ENCODE results near the gene ATP2B2. TPM values are rescaled to one million over a fixed set of nuclear protein-coding genes. Genes with fewer than 3 reads are reported as not detected.

The ATP2B2 gene
- total and polyA plus RNA-seq, 12 donors = 0.37 to 3.0 (median 1.6) TPM

- no peak overlapping the region for H3K27ac ChIP-seq
- H3K4me3 ChIP-seq = no peak overlapping the region
- TF ChIP-seq CTCF (IDR thresholded peaks at IDR 0.05) (no peak), POLR2A (IDR thresholded peaks at IDR 0.05) (no peak)
- H3K9me3 ChIP-seq (replicated peaks in 1 of 3) = peaks cover 0 to 16% (median 0%) of the 10 kb centered on the region in 3 donors
- intact Hi-C loops (cut with DNase I) = no loop called here
- no peaks in the 10 kb centered on the region for H3K27me3 ChIP-seq
- 40 to 66% (median 62%) methylated on average over 2 of the region's 2 CpGs for WGBS, 4 donors
- no peaks in the 10 kb centered on the region for H3K36me3 ChIP-seq (replicated peaks in 1 of 2)
- no peaks in the 10 kb centered on the region for H3K4me1 ChIP-seq (replicated peaks in 1 of 2)
- no peak for DNase-seq
Observed at GRCh38 chr3:10389995-10390394, 115.4 kb downstream of the ATP2B2 start.

- H3K4me3 ChIP-seq = no peak overlapping the region
- no peaks in the 10 kb centered on the region for H3K27me3 ChIP-seq
- H3K9me3 ChIP-seq (replicated peaks in 1 of 3) = peaks cover 0 to 16% (median 0%) of the 10 kb centered on the region in 3 donors
- WGBS, 4 donors = 19 to 42% (median 35%) methylated on average over 1 of the region's 1 CpG
- no peak overlapping the region for H3K27ac ChIP-seq
- intact Hi-C loops (cut with DNase I) = no loop called here
- no peak for DNase-seq
- no peaks in the 10 kb centered on the region for H3K4me1 ChIP-seq (replicated peaks in 1 of 2)
- TF ChIP-seq CTCF (IDR thresholded peaks at IDR 0.05) (no peak), POLR2A (IDR thresholded peaks at IDR 0.05) (no peak)
- no peaks in the 10 kb centered on the region for H3K36me3 ChIP-seq (replicated peaks in 1 of 2)
Observed at GRCh38 chr3:10389339-10389738, 116.0 kb downstream of the ATP2B2 start.

GRCh38 chr3:10387881-10388609 is 117.3 kb downstream of the ATP2B2 start:
- H3K27ac ChIP-seq = no peak overlapping the region
- no peaks in the 10 kb centered on the region for H3K27me3 ChIP-seq
- intact Hi-C loops (cut with DNase I) = no loop called here
- no peak for DNase-seq
- no peaks in the 10 kb centered on the region for H3K4me1 ChIP-seq (replicated peaks in 1 of 2)
- no peaks in the 10 kb centered on the region for H3K36me3 ChIP-seq (replicated peaks in 1 of 2)
- H3K9me3 ChIP-seq (replicated peaks in 1 of 3) = peaks cover 0 to 16% (median 0%) of the 10 kb centered on the region in 3 donors
- TF ChIP-seq POLR2A (IDR thresholded peaks at IDR 0.05) = no peak
- TF ChIP-seq CTCF (IDR thresholded peaks at IDR 0.05) = no peak
- H3K4me3 ChIP-seq = no peak overlapping the region
- WGBS, 4 donors = 58 to 71% (median 66%) methylated on average over 5 to 6 of the region's 6 CpGs

- no peaks in the 10 kb centered on the region for H3K4me1 ChIP-seq (replicated peaks in 1 of 2)
- intact Hi-C loops (cut with DNase I) = no loop called here
- peaks cover 0 to 16% (median 0%) of the 10 kb centered on the region in 3 donors for H3K9me3 ChIP-seq (replicated peaks in 1 of 3)
- H3K27me3 ChIP-seq = no peaks in the 10 kb centered on the region
- H3K36me3 ChIP-seq (replicated peaks in 1 of 2) = no peaks in the 10 kb centered on the region
- no peak overlapping the region for H3K27ac ChIP-seq
- DNase-seq = no peak
- 90 to 100% (median 94%) methylated on average over 1 of the region's 1 CpG for WGBS, 4 donors
- TF ChIP-seq POLR2A (IDR thresholded peaks at IDR 0.05) (no peak), CTCF (IDR thresholded peaks at IDR 0.05) (no peak)
- no peak overlapping the region for H3K4me3 ChIP-seq
Observed at GRCh38 chr3:10386121-10386520, 119.3 kb downstream of the ATP2B2 start.
